Progenitor cell of endocrine pancreas (in vitro differentiated cells): ENCODE measurements around the gene KRT5. TPM values are rescaled to one million over a fixed set of nuclear protein-coding genes. Genes with fewer than 3 reads are reported as not detected.
A peak's percentile ranks its signal among the peaks of the same experiment; 100 is the strongest.

Source experiments
- DNase-seq: peaks from one replicate; pipeline ENCODE4 v3.0.0; 2021; ENCODE audit warnings: low spot score; ENCODE audit not compliant: unreplicated experiment
- H3K27ac Mint-ChIP-seq: 2 replicates; pipeline ENCODE4 v1.8.0; 2021; ENCODE audit warnings: mild to moderate bottlenecking, moderate library complexity, mixed read lengths
- H3K27me3 Mint-ChIP-seq: 2 replicates; pipeline ENCODE4 v1.8.0; 2021; ENCODE audit warnings: mixed read lengths
- H3K36me3 Mint-ChIP-seq: 2 replicates; pipeline ENCODE4 v1.8.0; 2022; ENCODE audit warnings: mixed read lengths; ENCODE audit not compliant: insufficient read depth
- H3K4me1 Mint-ChIP-seq: 2 replicates; pipeline ENCODE4 v1.8.0; 2021; ENCODE audit warnings: low read depth, mixed read lengths
- H3K4me3 Mint-ChIP-seq: 2 replicates; pipeline ENCODE4 v1.8.0; 2021; ENCODE audit warnings: low read depth, mild to moderate bottlenecking, moderate library complexity, mixed read lengths
- H3K9me3 Mint-ChIP-seq: 2 replicates; pipeline ENCODE4 v1.8.0; 2021; ENCODE audit warnings: low read depth, mixed read lengths
- CTCF ChIP-seq: fragments of 200-600 bp; sonication (generic); IDR thresholded peaks from one replicate; pipeline ENCODE4 v1.5.0; 2021; ENCODE audit warnings: antibody characterized with exemption, mild to moderate bottlenecking; ENCODE audit not compliant: unreplicated experiment
- total RNA-seq: library from RNA; stranded (reverse); gene quantifications from 2 replicates; pipeline ENCODE4 v1.2.1, GENCODE V29; 2021

The KRT5 gene
- total RNA-seq, 1 donor from 2014 or later: not detected

DNA sequence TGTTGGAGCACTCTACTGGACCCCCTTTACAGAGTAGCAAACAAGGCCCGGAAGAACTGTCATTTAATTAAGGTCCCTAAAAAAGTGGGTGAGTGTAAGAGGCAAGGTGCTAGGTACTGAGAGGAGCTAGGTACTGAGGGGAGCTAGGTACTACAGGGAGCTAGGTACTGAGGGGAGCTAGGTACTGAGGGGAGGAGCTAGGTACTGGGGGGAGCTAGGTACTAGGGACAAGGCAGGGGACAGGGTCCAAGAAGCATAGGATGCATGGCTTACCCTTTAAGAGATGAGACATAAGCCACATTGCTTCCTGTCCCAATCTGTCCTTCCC is 4.9 kb downstream of the KRT5 start:
- peaks cover 1% of the 10 kb centered on the region for H3K9me3 Mint-ChIP-seq

GRCh38 chr12:52514471-52515318 is 5.5 kb downstream of the KRT5 start:
- peaks cover 3% of the 10 kb centered on the region for H3K9me3 Mint-ChIP-seq
- H3K27me3 Mint-ChIP-seq: peaks cover 28% of the 10 kb centered on the region
- TF ChIP-seq CTCF: no peak
- H3K36me3 Mint-ChIP-seq: no peaks in the 10 kb centered on the region
- DNase-seq: peak; percentile 7
- H3K4me1 Mint-ChIP-seq: no peaks in the 10 kb centered on the region
- no peak overlapping the region for H3K27ac Mint-ChIP-seq
- H3K4me3 Mint-ChIP-seq: no peak overlapping the region

More for the DNA sequence above, 4.9 kb downstream of the KRT5 start:
- no peak for DNase-seq
- Mint-ChIP-seq H3K36me3 (no peaks in the 10 kb centered on the region), H3K4me3 (no peak overlapping the region), H3K27me3 (peaks cover 28% of the 10 kb centered on the region), H3K4me1 (no peaks in the 10 kb centered on the region), H3K27ac (no peak overlapping the region)
- TF ChIP-seq CTCF: no peak

- Mint-ChIP-seq H3K27me3 (peaks cover 19% of the 10 kb centered on the region), H3K9me3 (peaks cover 3% of the 10 kb centered on the region), H3K4me3 (no peak overlapping the region), H3K27ac (no peak overlapping the region), H3K36me3 (no peaks in the 10 kb centered on the region), H3K4me1 (no peaks in the 10 kb centered on the region)
- no peak for TF ChIP-seq CTCF
- no peak for DNase-seq
Observed at GRCh38 chr12:52513736-52514135, 6.5 kb downstream of the KRT5 start.

GRCh38 chr12:52508211-52508610 is 12.0 kb downstream of the KRT5 start:
- Mint-ChIP-seq H3K9me3 (peaks cover 5% of the 10 kb centered on the region), H3K36me3 (no peaks in the 10 kb centered on the region), H3K4me3 (no peak overlapping the region), H3K4me1 (no peaks in the 10 kb centered on the region), H3K27ac (no peak overlapping the region), H3K27me3 (peaks cover 15% of the 10 kb centered on the region)
- no peak for TF ChIP-seq CTCF
- no peak for DNase-seq

DNA sequence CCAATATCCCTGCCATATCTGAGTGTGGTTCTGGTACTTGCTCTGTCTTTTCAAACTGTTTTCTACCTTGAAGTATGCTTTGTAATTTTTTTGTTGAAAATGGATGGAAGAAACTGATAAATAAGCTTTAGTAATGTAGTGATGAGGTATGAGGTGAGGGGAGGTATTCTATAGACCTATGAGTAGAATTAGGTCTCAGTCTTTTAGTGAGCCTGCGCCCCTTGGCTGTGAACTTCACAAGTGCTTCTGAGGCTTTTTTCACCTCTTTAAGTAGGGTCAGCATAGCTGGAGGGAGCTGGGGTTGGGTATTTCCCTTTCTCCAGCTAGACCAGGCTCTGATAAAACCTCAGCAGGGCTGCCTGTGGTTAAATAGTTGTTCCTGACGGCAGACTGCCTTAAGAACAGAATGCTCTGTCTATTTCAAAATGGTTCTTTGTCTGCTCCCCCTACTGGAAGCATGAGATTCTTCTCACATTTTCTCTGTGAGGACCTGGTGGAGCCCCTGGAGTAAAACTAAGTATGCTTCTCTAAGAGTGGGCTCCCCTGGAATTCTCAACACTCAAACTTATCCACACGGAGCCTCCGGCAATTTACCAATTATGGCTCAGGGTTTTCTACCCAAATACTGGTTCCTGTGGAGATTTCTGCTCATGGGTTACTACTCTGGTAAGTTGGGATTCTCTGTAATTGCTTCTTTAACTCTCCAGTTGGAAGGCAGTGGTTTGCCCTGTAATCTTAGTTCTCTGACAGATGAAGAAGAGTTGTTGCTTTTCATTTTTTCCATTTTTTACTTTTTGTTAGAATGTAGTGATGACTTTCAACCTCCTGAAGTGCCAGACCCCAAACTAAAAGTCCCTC is 13.1 kb downstream of the KRT5 start:
- no peaks in the 10 kb centered on the region for H3K4me1 Mint-ChIP-seq
- DNase-seq: no peak
- H3K27me3 Mint-ChIP-seq: peaks cover 13% of the 10 kb centered on the region
- H3K36me3 Mint-ChIP-seq: no peaks in the 10 kb centered on the region
- no peak overlapping the region for H3K27ac Mint-ChIP-seq
- TF ChIP-seq CTCF: peak; percentile 70
- H3K4me3 Mint-ChIP-seq: no peak overlapping the region
- peaks cover 9% of the 10 kb centered on the region for H3K9me3 Mint-ChIP-seq
